Adrenal gland (tissue), 5 donors: ENCODE measurements around the gene KAZN.

Experiments used
- POLR2A ChIP-seq, 2 donors: fragments of 450-650 bp; IDR thresholded peaks; one replicate each; pipeline ENCODE4 v1.6.1; 2017; ENCODE audit warnings: antibody characterized with exemption in 2 of 2, mild to moderate bottlenecking in 2 of 2, moderate library complexity in 1 of 2
- TF ChIP-seq, protein P1 (sequence below), 6 experiments: fragments of 450-650 bp in 4 of 6; fragments of 200-600 bp in 2 of 6; sonication (generic) in 1 of 6; IDR thresholded peaks; 1 replicate in 5 of 6; 2 replicates in 1 of 6; pipeline versions ENCODE4 v1.5.1 to v1.8.0; 2016 to 2021; ENCODE audit warnings: antibody characterized with exemption in 6 of 6, mild to moderate bottlenecking in 2 of 6, moderate library complexity in 1 of 6
- donor health status: DM: no; HTN: no; CAD: no.

DNA sequence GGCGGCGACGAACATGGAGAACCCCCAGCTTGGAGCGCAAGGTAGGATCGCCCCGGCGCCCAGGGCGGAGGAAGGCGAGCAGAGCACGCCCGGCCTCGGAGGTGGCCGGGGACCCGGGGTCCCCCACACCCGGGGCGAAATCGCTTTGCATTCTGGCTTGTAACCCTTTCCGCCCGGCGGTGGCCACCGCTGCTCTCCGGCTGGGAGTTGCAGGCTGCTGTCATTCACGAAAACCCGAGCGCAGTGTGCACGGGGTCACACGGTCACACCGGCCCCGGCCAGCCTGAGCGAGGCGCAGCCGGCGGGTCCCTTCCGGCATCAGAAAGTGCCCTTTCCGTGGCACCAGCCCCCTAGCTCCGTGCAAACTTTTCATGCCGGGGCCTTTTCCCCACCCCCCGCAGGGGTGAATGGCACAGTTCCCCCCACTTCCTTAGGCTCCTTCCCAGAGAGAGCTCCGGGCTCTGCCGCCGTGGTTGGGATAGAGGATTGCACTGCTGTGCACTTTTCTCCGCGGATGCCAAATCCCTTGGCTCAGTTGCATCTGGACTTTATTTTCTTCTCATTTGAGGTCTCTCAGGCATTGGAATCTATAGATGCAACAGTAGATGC, 802 bp downstream of the KAZN start:
- TF ChIP-seq POLR2A (IDR thresholded peaks at IDR 0.05), result no peak
- TF ChIP-seq, protein P1, sequence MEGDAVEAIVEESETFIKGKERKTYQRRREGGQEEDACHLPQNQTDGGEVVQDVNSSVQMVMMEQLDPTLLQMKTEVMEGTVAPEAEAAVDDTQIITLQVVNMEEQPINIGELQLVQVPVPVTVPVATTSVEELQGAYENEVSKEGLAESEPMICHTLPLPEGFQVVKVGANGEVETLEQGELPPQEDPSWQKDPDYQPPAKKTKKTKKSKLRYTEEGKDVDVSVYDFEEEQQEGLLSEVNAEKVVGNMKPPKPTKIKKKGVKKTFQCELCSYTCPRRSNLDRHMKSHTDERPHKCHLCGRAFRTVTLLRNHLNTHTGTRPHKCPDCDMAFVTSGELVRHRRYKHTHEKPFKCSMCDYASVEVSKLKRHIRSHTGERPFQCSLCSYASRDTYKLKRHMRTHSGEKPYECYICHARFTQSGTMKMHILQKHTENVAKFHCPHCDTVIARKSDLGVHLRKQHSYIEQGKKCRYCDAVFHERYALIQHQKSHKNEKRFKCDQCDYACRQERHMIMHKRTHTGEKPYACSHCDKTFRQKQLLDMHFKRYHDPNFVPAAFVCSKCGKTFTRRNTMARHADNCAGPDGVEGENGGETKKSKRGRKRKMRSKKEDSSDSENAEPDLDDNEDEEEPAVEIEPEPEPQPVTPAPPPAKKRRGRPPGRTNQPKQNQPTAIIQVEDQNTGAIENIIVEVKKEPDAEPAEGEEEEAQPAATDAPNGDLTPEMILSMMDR (IDR thresholded peaks at IDR 0.05), result peak in 1 of 6 experiments; percentile 5
